SK-N-SH treated with all-trans-retinoic acid at 6 μM for 48 hours (cell line): ENCODE data around the gene NUP93.

Source experiments
- ARNTL ChIP-seq: fragments of 450-650 bp; formaldehyde crosslinking; IDR thresholded peaks from 2 replicates; pipeline ENCODE4 v1.5.0; 2020; ENCODE audit warnings: low read depth, mild to moderate bottlenecking, moderate library complexity, borderline replicate concordance
- OSR1 ChIP-seq: fragments of 250-450 bp; sonication (Bioruptor Pico); IDR thresholded peaks from 2 replicates; pipeline ENCODE4 v1.8.0; 2022; ENCODE audit warnings: moderate library complexity, mild to moderate bottlenecking, inconsistent platforms
- RARB ChIP-seq: fragments of 250-450 bp; sonication (Bioruptor Pico); IDR thresholded peaks from 2 replicates; pipeline ENCODE4 v1.8.0; 2021; ENCODE audit warnings: mild to moderate bottlenecking, moderate library complexity
- TOX ChIP-seq: fragments of 250-450 bp; sonication (Bioruptor Pico); IDR thresholded peaks from 2 replicates; pipeline ENCODE4 v1.8.0; 2021; ENCODE audit warnings: mild to moderate bottlenecking, moderate library complexity, borderline replicate concordance
- ZFP3 ChIP-seq: fragments of 250-450 bp; sonication (Bioruptor Pico); IDR thresholded peaks from 2 replicates; pipeline ENCODE4 v1.5.0; 2020; ENCODE audit warnings: mild to moderate bottlenecking, moderate library complexity
- ZFP30 ChIP-seq: fragments of 450-650 bp; formaldehyde crosslinking; IDR thresholded peaks from 2 replicates; pipeline ENCODE4 v1.5.0; 2022; ENCODE audit warnings: mild to moderate bottlenecking, moderate library complexity
- ZNF8 ChIP-seq: fragments of 450-650 bp; formaldehyde crosslinking; IDR thresholded peaks from 2 replicates; pipeline ENCODE4 v1.5.0; 2020; ENCODE audit warnings: mild to moderate bottlenecking, moderate library complexity
- TF ChIP-seq, protein P1 (sequence below): fragments of 250-450 bp; sonication (Bioruptor Pico); IDR thresholded peaks from 2 replicates; pipeline ENCODE4 v1.8.0; 2020; ENCODE audit warnings: mild to moderate bottlenecking, moderate library complexity, borderline replicate concordance
- TF ChIP-seq, protein P2 (sequence below): fragments of 250-450 bp; sonication (Bioruptor Pico); IDR thresholded peaks from 2 replicates; pipeline ENCODE4 v1.5.1; 2020; ENCODE audit warnings: low read depth, mild to moderate bottlenecking, moderate library complexity

DNA sequence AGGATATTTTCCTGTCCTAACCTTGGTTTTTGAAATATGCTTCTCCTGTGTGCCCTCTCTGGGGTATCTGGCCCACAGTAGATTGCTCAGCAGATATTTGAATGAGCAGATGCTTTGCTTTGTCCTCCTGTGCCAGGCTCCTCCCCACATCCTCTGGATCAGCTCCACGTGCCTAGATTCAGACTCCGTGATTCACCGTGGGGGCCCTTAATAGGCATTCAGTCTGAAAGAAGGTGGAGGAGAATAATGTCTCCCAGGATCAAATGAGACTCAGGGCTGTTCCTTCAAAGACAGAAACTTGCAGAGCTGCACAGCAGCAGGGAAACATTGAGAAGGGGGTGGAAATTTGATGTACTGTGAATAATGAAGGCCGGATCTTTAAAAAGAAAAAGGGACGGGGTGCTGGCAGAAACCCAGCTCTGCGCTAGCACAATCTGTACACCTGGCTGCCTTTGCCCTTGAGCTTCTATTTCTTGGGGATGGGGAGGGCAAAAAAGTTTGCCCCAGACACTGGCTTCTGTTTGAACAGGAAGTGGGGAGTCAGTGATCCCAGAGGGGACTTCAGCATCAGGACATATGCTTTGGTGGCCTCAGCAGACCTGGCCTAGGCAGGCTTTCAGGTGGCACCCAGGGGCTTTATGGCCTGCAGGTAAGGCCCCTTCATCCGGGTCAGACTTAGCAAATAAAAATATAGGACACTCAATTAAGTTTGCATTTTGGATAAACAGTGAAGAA is 119.2 kb downstream of the NUP93 start:
- TF ChIP-seq, protein P1, sequence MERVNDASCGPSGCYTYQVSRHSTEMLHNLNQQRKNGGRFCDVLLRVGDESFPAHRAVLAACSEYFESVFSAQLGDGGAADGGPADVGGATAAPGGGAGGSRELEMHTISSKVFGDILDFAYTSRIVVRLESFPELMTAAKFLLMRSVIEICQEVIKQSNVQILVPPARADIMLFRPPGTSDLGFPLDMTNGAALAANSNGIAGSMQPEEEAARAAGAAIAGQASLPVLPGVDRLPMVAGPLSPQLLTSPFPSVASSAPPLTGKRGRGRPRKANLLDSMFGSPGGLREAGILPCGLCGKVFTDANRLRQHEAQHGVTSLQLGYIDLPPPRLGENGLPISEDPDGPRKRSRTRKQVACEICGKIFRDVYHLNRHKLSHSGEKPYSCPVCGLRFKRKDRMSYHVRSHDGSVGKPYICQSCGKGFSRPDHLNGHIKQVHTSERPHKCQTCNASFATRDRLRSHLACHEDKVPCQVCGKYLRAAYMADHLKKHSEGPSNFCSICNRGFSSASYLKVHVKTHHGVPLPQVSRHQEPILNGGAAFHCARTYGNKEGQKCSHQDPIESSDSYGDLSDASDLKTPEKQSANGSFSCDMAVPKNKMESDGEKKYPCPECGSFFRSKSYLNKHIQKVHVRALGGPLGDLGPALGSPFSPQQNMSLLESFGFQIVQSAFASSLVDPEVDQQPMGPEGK (CRISPR knock-in tag) = no peak
- no peak for TF ChIP-seq ARNTL (CRISPR knock-in tag)
- TF ChIP-seq ZFP3 = no peak
- TF ChIP-seq, protein P2, sequence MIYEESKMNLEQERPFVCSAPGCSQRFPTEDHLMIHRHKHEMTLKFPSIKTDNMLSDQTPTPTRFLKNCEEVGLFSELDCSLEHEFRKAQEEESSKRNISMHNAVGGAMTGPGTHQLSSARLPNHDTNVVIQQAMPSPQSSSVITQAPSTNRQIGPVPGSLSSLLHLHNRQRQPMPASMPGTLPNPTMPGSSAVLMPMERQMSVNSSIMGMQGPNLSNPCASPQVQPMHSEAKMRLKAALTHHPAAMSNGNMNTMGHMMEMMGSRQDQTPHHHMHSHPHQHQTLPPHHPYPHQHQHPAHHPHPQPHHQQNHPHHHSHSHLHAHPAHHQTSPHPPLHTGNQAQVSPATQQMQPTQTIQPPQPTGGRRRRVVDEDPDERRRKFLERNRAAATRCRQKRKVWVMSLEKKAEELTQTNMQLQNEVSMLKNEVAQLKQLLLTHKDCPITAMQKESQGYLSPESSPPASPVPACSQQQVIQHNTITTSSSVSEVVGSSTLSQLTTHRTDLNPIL (CRISPR knock-in tag) = no peak
- no peak for TF ChIP-seq TOX (CRISPR knock-in tag)
- no peak for TF ChIP-seq RARB (CRISPR knock-in tag)
- no peak for TF ChIP-seq ZNF8 (CRISPR knock-in tag)
- TF ChIP-seq ZFP30 (CRISPR knock-in tag) = no peak
- TF ChIP-seq OSR1 = no peak
